ENCODE measurements around the gene FRAT1. TPM values are rescaled to one million over a fixed set of nuclear protein-coding genes. Genes with fewer than 3 reads are reported as not detected.

FRAT1 gene
- total RNA-seq, 1 donor from 2014 or later: 2.5 TPM

DNA sequence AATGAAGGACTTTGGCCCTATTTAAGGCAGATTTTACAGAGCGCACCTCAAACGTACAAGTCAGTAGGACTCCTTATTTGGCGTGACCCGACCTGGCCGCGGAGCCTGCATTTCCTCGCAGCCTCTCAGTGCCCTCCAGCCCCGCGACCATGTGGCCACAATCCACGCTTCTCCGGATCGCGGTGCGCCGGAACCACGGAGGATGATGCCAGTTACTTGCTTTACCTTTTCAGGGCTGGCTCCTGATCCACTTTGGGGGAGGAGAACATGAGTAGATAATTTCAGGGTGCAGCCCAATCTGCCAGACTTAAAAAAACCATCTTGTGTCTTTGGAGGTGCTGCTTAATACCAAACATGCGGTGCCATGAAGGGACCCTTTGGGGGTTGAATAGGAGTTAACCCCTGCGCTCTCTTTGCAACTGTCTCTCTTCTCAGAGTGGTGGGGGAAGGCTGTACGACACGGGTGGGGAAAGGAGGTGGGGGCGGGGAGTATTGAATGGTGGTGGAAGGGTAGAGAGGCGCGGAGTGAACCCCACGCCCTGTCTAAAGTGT lies 1.5 kb downstream of the FRAT1 start:
- Mint-ChIP-seq H3K4me3 (peak overlapping the region; percentile 92), H3K36me3 (ENCODE audit: low read depth) (peaks cover 6% of the 10 kb centered on the region), H3K9me3 (no peaks in the 10 kb centered on the region), H3K4me1 (peaks cover 23% of the 10 kb centered on the region), H3K27me3 (peaks cover 12% of the 10 kb centered on the region), H3K27ac (peak overlapping the region; percentile 87)
- DNase-seq: peak; percentile 77
- intact Hi-C loops (cut with micrococcal nuclease): loop anchor here (1.0 kb wide), 1 partner anchor 13 kb away; no protein-coding TSS in a partner anchor

DNA sequence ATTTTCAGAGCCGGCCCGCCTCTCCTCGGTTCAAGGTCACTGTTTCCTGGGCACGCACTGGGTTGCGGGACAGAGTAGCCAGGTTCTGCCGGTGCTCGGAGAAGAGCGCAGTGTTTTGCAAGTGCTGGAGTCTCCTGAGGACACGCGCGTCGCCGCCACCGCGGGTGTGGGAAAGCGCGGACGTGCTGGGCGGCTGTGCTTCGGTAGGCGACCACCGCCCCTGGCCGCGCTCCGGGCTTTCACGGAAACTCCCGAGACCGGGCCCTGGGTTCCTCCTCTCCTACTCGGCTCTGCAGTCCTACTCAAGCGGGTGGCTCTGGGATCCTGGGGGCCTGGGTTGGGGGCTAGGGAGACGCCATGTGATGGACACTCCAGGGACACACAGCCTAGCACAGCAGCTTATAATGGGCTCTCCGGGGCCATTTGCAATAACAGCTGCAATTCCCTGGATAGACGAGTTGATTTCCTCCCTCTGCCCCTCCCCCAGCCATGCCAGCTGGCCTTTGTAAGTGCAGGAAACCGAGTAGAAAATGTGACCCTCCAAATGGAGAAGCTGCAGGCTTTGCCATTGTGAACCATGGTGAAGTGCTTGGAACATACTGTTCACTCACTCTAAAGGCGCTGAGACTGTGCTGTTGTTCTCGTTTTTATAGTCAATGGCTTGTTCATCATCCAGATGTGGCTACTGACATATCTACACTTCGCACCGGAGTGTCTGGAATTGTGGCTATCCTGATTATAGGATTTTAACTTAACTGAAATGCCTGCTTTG lies 2.1 kb downstream of the FRAT1 start:
- Mint-ChIP-seq H3K27ac (peak overlapping the region; percentile 87), H3K4me1 (peaks cover 23% of the 10 kb centered on the region), H3K27me3 (peaks cover 12% of the 10 kb centered on the region), H3K36me3 (ENCODE audit: low read depth) (peaks cover 6% of the 10 kb centered on the region), H3K4me3 (peak overlapping the region; percentile 92), H3K9me3 (no peaks in the 10 kb centered on the region)
- DNase-seq: peak; percentile 64
- intact Hi-C loops (cut with micrococcal nuclease): no loop called here

DNA sequence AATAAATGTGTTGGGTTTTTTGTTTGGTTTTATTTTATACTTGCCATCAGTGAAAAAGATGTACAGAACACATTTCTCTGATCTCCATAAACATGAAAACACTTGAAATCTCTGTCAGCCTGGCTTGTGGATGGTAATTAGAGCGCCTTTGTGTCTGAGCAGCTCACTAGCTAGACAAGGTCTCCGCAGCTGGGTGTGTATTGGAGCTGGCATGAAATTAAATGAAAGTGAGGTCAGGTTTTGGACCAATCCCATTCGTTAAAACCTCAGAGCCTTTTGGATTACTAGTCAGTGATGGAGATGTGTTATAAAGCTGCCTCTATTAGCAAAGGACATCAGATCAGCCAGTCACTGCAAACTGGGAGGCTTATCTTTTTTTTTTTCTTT lies 2.7 kb downstream of the FRAT1 start:
- Mint-ChIP-seq H3K9me3 (no peaks in the 10 kb centered on the region), H3K27ac (no peak overlapping the region), H3K36me3 (ENCODE audit: low read depth) (peaks cover 6% of the 10 kb centered on the region), H3K27me3 (peaks cover 12% of the 10 kb centered on the region), H3K4me1 (peaks cover 27% of the 10 kb centered on the region), H3K4me3 (peak overlapping the region; percentile 40)
- DNase-seq: no peak
- intact Hi-C loops (cut with micrococcal nuclease): no loop called here

DNA sequence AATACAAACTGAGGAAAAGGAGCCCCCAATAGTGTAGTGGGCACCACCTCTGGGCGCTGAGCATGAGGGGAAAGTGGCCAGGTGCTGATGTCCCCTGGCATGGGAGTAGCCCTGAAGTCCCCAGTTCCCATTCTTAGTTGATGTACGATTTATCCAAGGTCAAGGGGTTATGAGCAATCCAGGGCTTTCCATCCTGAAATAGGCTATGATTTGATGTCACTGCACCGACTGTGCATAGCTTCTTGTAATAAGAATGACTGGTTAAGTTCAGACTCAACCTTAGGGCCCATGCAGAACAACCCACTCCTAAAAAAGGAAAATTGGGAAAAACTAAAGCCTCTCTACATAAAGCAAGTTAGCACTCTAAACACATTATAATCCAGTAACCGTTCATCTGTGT lies 4.4 kb downstream of the FRAT1 start:
- Mint-ChIP-seq H3K4me3 (no peak overlapping the region), H3K9me3 (no peaks in the 10 kb centered on the region), H3K36me3 (ENCODE audit: low read depth) (peaks cover 8% of the 10 kb centered on the region), H3K27me3 (peaks cover 9% of the 10 kb centered on the region), H3K27ac (no peak overlapping the region), H3K4me1 (peaks cover 40% of the 10 kb centered on the region)
- intact Hi-C loops (cut with micrococcal nuclease): no loop called here
- no peak for DNase-seq

DNA sequence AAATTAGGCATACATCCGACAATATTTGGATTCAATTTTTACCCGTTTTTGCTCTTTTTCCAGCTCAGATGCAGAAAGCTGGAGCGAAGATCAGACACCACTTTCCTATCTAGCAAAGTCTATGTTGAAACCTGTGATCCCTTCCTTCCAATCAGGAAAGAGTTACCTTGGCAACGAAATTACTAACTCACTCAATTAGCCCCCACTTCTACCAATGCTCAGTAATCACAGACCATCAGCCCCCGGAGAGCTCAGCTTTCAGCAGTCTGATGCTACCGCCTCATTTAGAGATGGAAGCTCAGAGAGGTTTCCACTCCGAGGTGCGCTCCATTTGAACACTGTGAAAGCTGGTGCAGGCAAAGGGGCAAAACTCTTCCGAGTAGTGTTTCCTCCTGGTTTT lies 6.7 kb downstream of the FRAT1 start:
- Mint-ChIP-seq H3K4me1 (peaks cover 37% of the 10 kb centered on the region), H3K4me3 (no peak overlapping the region), H3K27ac (no peak overlapping the region), H3K36me3 (ENCODE audit: low read depth) (peaks cover 15% of the 10 kb centered on the region), H3K27me3 (peaks cover 3% of the 10 kb centered on the region), H3K9me3 (no peaks in the 10 kb centered on the region)
- intact Hi-C loops (cut with micrococcal nuclease): no loop called here
- no peak for DNase-seq

DNA sequence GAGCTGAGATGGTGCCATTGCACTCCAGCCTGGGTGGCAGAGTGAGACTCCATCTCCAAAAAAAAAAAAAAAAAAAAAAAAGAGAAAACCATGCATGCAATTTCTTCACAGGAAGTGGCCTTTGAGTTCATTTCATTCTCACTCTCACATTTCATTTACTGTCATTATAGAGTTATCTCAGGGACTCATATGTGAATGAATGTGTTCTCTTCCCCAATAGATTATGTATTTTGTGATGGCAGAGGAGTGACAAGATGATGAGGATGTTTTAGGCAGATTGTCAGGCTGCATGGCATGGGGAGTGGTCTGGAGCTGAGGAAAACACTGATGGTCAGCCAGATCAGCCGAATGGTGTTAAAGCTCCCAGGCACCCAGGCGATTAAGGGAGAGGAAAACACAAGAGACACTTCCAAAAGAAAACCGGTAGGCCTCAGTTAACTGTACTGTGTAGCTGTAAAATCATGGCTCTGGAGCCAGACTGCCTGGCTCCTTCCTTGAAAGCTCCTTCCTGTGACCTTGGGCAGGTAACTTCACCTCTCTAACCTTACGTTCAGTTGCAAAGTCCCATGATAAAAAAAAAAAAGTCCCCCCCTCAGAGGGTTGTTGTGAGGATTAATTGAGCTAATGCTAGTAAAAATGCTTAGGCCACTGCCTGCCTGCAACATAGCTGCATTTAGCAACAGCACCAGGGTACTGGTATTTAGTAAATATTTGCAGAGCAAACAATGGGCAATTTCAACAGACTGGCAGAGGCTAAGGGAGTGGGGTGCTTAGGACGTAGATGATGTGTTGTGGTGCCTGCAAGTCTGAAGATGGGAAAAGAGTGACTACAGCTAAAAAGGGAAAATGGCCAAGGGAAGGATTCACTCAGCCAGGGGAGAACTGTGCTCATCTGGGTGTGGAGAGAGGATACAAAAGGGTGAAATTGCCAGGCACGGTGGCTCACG lies 8.6 kb downstream of the FRAT1 start:
- H3K9me3 Mint-ChIP-seq: no peaks in the 10 kb centered on the region
- H3K36me3 Mint-ChIP-seq (ENCODE audit: low read depth): peaks cover 22% of the 10 kb centered on the region
- no peaks in the 10 kb centered on the region for H3K27me3 Mint-ChIP-seq
- intact Hi-C loops (cut with micrococcal nuclease): no loop called here
- H3K4me3 Mint-ChIP-seq: no peak overlapping the region
- peaks cover 41% of the 10 kb centered on the region for H3K4me1 Mint-ChIP-seq
- DNase-seq: no peak
- H3K27ac Mint-ChIP-seq: peak overlapping the region; percentile 75

DNA sequence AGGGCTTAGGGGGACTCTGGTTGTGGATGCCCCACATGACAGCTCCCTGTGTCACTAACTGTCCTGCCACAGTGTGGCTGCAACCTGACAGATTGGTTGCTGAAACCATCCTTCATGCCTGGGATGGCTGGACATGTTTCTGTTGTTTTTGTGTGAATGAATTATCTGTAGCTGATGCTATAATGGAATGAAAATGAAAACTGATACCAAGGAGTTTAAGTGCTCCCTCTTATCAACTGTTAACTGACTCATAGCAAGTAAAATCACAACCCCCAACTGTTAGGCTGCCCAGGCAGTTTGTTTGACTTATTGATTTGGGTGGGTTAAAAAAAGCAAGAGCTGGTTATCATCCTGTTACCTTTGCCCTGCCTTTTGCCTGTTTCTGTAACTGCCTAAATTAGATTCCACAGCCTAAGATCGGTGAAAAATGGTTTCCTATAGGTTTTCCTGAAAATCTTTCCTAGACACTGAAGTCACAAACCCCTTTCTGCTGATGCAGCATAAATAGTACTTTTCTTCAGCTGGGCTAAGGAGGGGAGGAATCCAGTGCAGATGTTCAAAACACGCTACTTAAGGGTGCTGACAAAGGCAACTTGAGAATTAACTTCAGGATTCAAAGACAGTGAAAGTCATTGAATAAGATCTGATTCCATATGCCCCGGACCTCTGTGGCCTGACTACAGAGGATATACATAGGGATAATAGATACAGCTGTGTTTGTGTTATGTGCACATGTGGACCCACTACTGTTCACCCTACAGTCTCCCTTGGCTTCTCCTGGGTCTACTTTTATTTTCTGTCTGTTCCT lies 9.8 kb downstream of the FRAT1 start:
- Mint-ChIP-seq H3K36me3 (ENCODE audit: low read depth) (peaks cover 28% of the 10 kb centered on the region), H3K4me1 (peaks cover 52% of the 10 kb centered on the region), H3K4me3 (no peak overlapping the region), H3K27me3 (no peaks in the 10 kb centered on the region), H3K27ac (no peak overlapping the region), H3K9me3 (no peaks in the 10 kb centered on the region)
- DNase-seq: no peak
- intact Hi-C loops (cut with micrococcal nuclease): no loop called here

DNA sequence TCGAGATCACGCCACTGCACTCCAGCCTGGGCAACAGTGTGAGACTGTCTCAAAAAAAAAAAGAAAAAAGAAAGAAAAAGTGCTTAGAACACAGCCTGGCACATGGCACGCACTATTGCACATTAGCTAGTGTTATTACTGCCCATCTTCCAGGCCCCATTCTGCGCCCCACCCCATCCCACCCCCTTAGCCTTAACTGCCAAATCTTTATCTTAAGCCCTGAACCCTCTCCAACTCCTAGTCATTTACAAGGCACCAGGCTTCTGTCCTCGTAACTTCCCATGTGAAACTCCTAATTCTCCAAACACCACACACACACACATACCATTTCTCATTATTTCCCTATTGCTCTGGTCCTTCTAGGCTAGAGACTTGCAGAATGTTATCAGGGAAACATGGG lies 10.7 kb downstream of the FRAT1 start:
- Mint-ChIP-seq H3K4me1 (peaks cover 52% of the 10 kb centered on the region), H3K4me3 (no peak overlapping the region), H3K36me3 (ENCODE audit: low read depth) (peaks cover 28% of the 10 kb centered on the region), H3K27me3 (no peaks in the 10 kb centered on the region), H3K27ac (no peak overlapping the region), H3K9me3 (no peaks in the 10 kb centered on the region)
- intact Hi-C loops (cut with micrococcal nuclease): no loop called here
- no peak for DNase-seq

DNA sequence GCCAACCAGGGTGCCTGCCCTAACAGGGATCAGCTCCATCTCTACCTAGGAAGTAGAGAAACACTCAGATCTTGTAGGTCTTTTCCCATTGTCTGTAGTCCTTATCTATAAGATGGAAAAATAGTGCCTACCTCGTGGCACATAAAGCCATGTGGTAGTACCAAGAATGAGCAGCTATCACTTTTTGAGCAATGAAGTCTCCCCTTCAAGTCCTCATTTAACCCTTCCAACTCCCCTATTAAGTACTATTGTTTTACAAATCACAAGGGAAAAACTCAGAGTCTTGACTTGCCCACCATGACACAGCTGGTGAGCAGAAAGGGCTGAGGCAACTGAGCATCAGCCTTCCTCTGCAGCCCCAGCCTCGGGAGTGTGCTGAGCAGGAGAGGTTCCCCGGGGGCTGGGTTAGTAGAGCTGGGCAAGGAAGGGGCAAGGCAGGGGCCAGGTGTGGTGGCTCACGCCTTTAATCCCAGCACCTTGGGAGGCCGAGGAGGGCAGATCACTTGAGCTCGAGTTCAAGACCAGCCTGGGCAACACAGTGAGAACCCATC lies 12.2 kb downstream of the FRAT1 start:
- Mint-ChIP-seq H3K27ac (peak overlapping the region; percentile 64), H3K9me3 (no peaks in the 10 kb centered on the region), H3K27me3 (peaks cover 4% of the 10 kb centered on the region), H3K4me3 (peak overlapping the region; percentile 36), H3K4me1 (peaks cover 53% of the 10 kb centered on the region), H3K36me3 (ENCODE audit: low read depth) (peaks cover 28% of the 10 kb centered on the region)
- intact Hi-C loops (cut with micrococcal nuclease): no loop called here
- no peak for DNase-seq

DNA sequence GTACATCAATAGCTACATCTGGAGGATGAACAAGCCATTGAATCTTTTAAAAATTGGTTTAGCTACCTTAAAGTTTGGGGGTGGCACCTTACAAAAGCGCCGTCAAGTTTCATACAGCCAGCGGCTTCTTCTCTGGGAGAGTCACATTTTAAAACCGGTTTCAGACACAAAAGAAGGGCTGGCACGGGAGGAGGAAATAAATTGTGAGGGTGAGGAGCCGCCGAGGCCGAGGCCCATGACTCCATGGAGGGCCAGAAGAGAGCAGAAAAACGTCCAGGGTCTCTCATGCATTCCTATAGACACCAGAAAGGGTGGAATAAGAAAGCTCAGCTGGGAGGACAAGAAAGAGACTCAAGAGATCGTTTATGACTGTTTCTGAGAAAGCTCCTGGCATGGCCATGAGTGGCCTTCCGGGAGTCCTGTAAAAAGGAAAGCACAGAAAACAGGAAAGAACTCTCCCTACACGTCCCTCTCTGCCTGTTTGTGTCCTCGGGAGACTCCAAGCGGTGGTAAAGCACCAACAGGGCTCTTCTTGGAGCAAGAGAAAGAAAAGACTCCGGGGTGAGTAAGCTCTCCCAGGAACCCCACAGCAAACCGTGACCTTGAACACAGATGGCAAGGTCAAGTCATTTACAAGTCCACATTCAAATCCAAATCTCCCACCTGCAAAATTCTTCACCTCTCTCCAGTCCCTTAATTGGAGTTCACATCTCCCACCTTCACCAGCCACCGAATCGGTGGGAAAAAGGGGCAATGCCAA lies 13.7 kb downstream of the FRAT1 start:
- intact Hi-C loops (cut with micrococcal nuclease): loop anchor here (1.0 to 2.0 kb wide), 2 partner anchors 12 to 54 kb away; no protein-coding TSS in a partner anchor
- H3K4me3 Mint-ChIP-seq: peak overlapping the region; percentile 83
- H3K27ac Mint-ChIP-seq: peak overlapping the region; percentile 78
- peak; percentile 63 for DNase-seq
- peaks cover 17% of the 10 kb centered on the region for H3K27me3 Mint-ChIP-seq
- H3K4me1 Mint-ChIP-seq: peaks cover 45% of the 10 kb centered on the region
- peaks cover 28% of the 10 kb centered on the region for H3K36me3 Mint-ChIP-seq (ENCODE audit: low read depth)
- no peaks in the 10 kb centered on the region for H3K9me3 Mint-ChIP-seq

DNA sequence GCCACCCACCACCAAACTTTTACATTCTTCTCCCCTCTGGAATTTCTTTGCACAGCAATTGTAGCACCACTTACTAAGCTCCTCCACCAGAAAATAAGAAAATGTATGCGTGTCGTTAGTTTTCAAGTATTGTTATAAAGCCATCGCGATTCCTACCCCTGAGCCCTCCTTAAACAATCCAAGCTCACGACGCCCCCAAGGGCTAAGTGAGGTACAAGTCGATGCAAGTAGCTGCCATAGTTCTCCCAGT lies 14.2 kb downstream of the FRAT1 start:
- intact Hi-C loops (cut with micrococcal nuclease): loop anchor here (1.0 to 2.0 kb wide), 2 partner anchors 13 to 54 kb away; no protein-coding TSS in a partner anchor
- H3K27me3 Mint-ChIP-seq: peaks cover 20% of the 10 kb centered on the region
- H3K36me3 Mint-ChIP-seq (ENCODE audit: low read depth): peaks cover 26% of the 10 kb centered on the region
- H3K4me3 Mint-ChIP-seq: peak overlapping the region; percentile 83
- peak overlapping the region; percentile 78 for H3K27ac Mint-ChIP-seq
- H3K9me3 Mint-ChIP-seq: no peaks in the 10 kb centered on the region
- no peak for DNase-seq
- peaks cover 40% of the 10 kb centered on the region for H3K4me1 Mint-ChIP-seq

DNA sequence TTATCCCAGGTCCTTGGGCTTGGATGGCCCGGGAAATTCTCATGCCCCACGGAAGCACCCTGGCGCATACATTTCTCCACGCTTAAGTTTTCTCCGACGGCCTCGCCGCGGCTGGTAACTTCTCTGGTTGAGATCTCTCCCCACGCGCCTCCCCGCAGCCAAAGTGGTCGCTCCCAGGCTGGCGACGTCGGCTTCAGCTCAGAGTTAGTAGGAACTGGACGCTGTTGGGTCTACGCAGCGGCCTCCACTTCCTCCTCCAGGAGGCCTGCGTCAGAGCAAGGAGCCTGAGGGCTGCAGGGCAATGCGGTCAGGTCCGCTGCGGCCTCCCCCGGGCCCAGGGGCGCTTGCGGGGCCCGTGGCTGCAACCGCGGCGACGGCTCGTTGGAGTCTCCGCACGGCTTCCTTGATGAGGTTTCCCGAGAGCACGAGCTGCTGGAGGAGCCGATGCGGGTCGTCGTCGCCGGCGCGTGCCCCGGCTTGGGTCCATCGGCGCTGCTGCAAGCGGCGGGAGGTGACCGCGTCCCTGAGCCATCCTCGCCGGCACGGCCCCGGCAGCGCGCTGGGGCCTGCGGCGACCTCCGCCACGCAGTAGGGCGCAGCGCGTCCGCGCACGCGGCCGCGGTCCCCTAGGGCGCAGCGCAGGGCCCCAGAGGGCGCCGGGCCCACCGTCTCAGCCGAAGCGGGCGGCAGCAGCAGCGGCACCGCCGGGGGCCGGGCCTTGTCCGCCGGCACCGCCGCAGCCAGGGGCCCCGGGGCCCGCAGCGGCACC lies 14.7 kb downstream of the FRAT1 start:
- peak; percentile 82 for DNase-seq
- H3K27me3 Mint-ChIP-seq: peaks cover 22% of the 10 kb centered on the region
- H3K9me3 Mint-ChIP-seq: no peaks in the 10 kb centered on the region
- intact Hi-C loops (cut with micrococcal nuclease): loop anchor here (1.0 to 2.0 kb wide), 3 partner anchors 13 to 55 kb away; partner anchors contain the start of gene ARHGAP19
- H3K4me1 Mint-ChIP-seq: peaks cover 35% of the 10 kb centered on the region
- peak overlapping the region; percentile 83 for H3K4me3 Mint-ChIP-seq
- H3K36me3 Mint-ChIP-seq (ENCODE audit: low read depth): peaks cover 25% of the 10 kb centered on the region
- peak overlapping the region; percentile 78 for H3K27ac Mint-ChIP-seq

Data from activated CD4-positive, alpha-beta T cell treated with anti-CD3 and anti-CD28 coated beads, Interleukin-2, amount 10 ng/mL, durations not matched to agents 24 days and 14 days (primary cell).